Right lobe of liver (tissue), 4 donors: ENCODE results near the gene ATF7IP.

Experiments used
- CTCF ChIP-seq, 4 donors: fragments of 200-600 bp in 3 of 4; fragments of 450-650 bp in 1 of 4; IDR thresholded peaks; one replicate each; pipeline versions ENCODE4 v1.5.1 to v1.8.0; 2016 to 2022; ENCODE audit warnings: antibody characterized with exemption in 4 of 4, mild to moderate bottlenecking in 2 of 4
- POLR2A ChIP-seq: fragments of 450-650 bp; IDR thresholded peaks from one replicate; pipeline ENCODE4 v1.6.1; 2017; ENCODE audit warnings: antibody characterized with exemption, mild to moderate bottlenecking
- donor health status: DM: no; HTN: no; CAD: no.
- donor health status: DM: no; HTN: no; CAD: no.
- donor health status: DM: no; HTN: yes; CAD: no.

- no peak for TF ChIP-seq CTCF (IDR thresholded peaks at IDR 0.05)
- TF ChIP-seq POLR2A: no peak
Measured at GRCh38 chr12:14471497-14471896, 106.0 kb downstream of the ATF7IP start.
